ENCODE measurements around the gene POLN.

DNA sequence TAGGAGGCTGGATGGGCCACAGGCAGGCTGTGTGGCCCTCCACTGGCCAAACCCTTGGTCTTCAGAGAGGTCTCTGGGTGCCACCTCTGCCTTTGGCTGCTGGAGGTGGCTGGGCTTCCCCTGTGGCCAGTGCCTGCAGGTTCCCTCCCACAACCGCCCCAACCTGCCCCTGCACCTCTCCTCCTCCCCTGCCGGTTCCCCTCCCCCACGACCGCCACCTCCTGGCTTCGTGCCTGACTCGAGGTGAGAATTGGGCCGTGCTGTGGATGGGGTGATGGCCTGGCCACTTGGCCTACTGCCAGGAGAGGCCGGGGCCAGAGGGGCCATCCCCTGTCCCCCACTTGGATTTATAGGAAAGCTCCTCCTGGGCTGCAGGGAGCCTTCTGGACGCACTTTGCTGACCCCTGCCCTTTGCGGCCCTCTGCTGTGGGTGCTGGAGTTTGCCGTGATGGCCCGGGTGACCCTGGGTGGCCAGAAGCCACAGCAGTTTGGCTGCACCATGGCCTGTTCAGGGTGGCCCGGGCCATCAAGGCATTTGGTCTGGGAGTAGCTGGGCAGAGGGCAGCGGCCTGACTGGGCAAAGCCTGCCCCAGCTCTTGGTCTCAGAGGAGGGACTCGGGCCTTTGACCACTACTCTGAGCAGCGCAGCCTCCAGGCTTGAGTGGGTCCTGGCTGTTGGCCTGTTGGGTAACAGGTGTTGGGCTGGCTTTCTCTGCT, 179.0 kb downstream of the POLN start:
- TF ChIP-seq, protein P1, sequence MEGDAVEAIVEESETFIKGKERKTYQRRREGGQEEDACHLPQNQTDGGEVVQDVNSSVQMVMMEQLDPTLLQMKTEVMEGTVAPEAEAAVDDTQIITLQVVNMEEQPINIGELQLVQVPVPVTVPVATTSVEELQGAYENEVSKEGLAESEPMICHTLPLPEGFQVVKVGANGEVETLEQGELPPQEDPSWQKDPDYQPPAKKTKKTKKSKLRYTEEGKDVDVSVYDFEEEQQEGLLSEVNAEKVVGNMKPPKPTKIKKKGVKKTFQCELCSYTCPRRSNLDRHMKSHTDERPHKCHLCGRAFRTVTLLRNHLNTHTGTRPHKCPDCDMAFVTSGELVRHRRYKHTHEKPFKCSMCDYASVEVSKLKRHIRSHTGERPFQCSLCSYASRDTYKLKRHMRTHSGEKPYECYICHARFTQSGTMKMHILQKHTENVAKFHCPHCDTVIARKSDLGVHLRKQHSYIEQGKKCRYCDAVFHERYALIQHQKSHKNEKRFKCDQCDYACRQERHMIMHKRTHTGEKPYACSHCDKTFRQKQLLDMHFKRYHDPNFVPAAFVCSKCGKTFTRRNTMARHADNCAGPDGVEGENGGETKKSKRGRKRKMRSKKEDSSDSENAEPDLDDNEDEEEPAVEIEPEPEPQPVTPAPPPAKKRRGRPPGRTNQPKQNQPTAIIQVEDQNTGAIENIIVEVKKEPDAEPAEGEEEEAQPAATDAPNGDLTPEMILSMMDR (optimal IDR thresholded peaks at IDR 0.05 in 1 of 3, IDR thresholded peaks at IDR 0.05 in 1 of 3, conservative IDR thresholded peaks at IDR 0.05 in 1 of 3; ENCODE audit: extremely low read depth in 1 of 3, insufficient read depth in 2 of 3, low read length in 3 of 3), result no peak
- no peak for TF ChIP-seq EZH2 (IDR thresholded peaks at IDR 0.05; ENCODE audit: low read length)

Measured in keratinocyte (primary cell).